Calu3 (cell line): ENCODE results near the gene SULT1A2. TPM values are rescaled to one million over a fixed set of nuclear protein-coding genes. Genes with fewer than 3 reads are reported as not detected.

ENCODE experiments used
- BruUV-seq: library from RNA; stranded (reverse); fragments of 400-500 nt; replicated peaks from 2 replicates; lab custom pipeline; 2021; lab: Mats Ljungman, UMichigan
- CTCF ChIA-PET: fragments of 300-600 bp; sonication (Branson Sonifier 250); formaldehyde crosslinking; loops from one replicate; lab custom pipeline; 2022; ENCODE audit warnings: antibody characterized with exemption; lab: Charles Lee
- DNase-seq: peaks from one replicate; pipeline ENCODE4 v3.0.0; 2022
- H3K27ac Mint-ChIP-seq: one replicate; pipeline ENCODE4 v1.8.0; 2022; ENCODE audit warnings: mixed read lengths; ENCODE audit not compliant: unreplicated experiment
- H3K27me3 Mint-ChIP-seq: one replicate; pipeline ENCODE4 v1.8.0; 2022; ENCODE audit warnings: mixed read lengths; ENCODE audit not compliant: unreplicated experiment
- H3K36me3 Mint-ChIP-seq: one replicate; pipeline ENCODE4 v1.8.0; 2022; ENCODE audit warnings: mild to moderate bottlenecking, moderate library complexity, mixed read lengths; ENCODE audit not compliant: insufficient read depth, unreplicated experiment
- H3K4me1 Mint-ChIP-seq: one replicate; pipeline ENCODE4 v1.8.0; 2022; ENCODE audit warnings: mild to moderate bottlenecking, low read depth, mixed read lengths; ENCODE audit not compliant: unreplicated experiment
- H3K4me3 Mint-ChIP-seq: one replicate; pipeline ENCODE4 v1.8.0; 2022; ENCODE audit warnings: mild to moderate bottlenecking, low read depth, moderate library complexity, mixed read lengths; ENCODE audit not compliant: unreplicated experiment
- H3K9me3 Mint-ChIP-seq: one replicate; pipeline ENCODE4 v1.8.0; 2022; ENCODE audit warnings: low read depth, mixed read lengths; ENCODE audit not compliant: unreplicated experiment
- CTCF ChIP-seq: fragments of 200-600 bp; IDR thresholded peaks from one replicate; pipeline ENCODE4 v1.8.0; 2022; ENCODE audit warnings: antibody characterized with exemption; ENCODE audit not compliant: unreplicated experiment
- intact Hi-C: fragments of 100-400 bp; cut with micrococcal nuclease; formaldehyde crosslinking; loops from one replicate; pipeline ENCODE4 v1.10.0; 2022; ENCODE audit not compliant: unreplicated experiment
- total RNA-seq: library from RNA; stranded (reverse); gene quantifications from 2 replicates; pipeline ENCODE4 v1.2.3, GENCODE V29; 2022

SULT1A2 gene
- total RNA-seq, 1 experiment from 2014 or later: 1.9 TPM

GRCh38 chr16:28561557-28562187 lies 35.2 kb downstream of the SULT1A2 start:
- Mint-ChIP-seq H3K4me1 (no peaks in the 10 kb centered on the region), H3K27me3 (no peaks in the 10 kb centered on the region), H3K36me3 (peaks cover 17% of the 10 kb centered on the region), H3K4me3 (no peak overlapping the region), H3K9me3 (peaks cover 3% of the 10 kb centered on the region), H3K27ac (no peak overlapping the region)
- CTCF ChIA-PET: no interaction called here
- no TSS peak for BruUV-seq
- no peak for DNase-seq
- no peak for TF ChIP-seq CTCF
- intact Hi-C loops: no loop called here

- Mint-ChIP-seq H3K4me3 (no peak overlapping the region), H3K4me1 (peaks cover 11% of the 10 kb centered on the region), H3K36me3 (peaks cover 39% of the 10 kb centered on the region), H3K27me3 (no peaks in the 10 kb centered on the region), H3K27ac (no peak overlapping the region), H3K9me3 (no peaks in the 10 kb centered on the region)
- no peak for DNase-seq
- BruUV-seq: no TSS peak
- no peak for TF ChIP-seq CTCF
- CTCF ChIA-PET: interaction anchor here (0.7 kb wide), 1 partner anchor 57 kb away, joined by 4 read pairs; no protein-coding TSS in a partner anchor
- intact Hi-C loops: no loop called here
Measured at GRCh38 chr16:28558456-28558855, 38.4 kb downstream of the SULT1A2 start.

GRCh38 chr16:28556914-28557320 lies 39.9 kb downstream of the SULT1A2 start:
- Mint-ChIP-seq H3K36me3 (peaks cover 41% of the 10 kb centered on the region), H3K4me1 (peaks cover 11% of the 10 kb centered on the region), H3K27ac (no peak overlapping the region), H3K4me3 (no peak overlapping the region), H3K9me3 (no peaks in the 10 kb centered on the region), H3K27me3 (no peaks in the 10 kb centered on the region)
- intact Hi-C loops: no loop called here
- CTCF ChIA-PET: interaction anchor here (0.6 kb wide), 1 partner anchor 11 kb away, joined by 3 read pairs; no protein-coding TSS in a partner anchor
- TF ChIP-seq CTCF: no peak
- BruUV-seq: no TSS peak
- no peak for DNase-seq

- no peaks in the 10 kb centered on the region for H3K9me3 Mint-ChIP-seq
- no peak for DNase-seq
- no peak overlapping the region for H3K4me3 Mint-ChIP-seq
- no peaks in the 10 kb centered on the region for H3K27me3 Mint-ChIP-seq
- H3K36me3 Mint-ChIP-seq: peaks cover 41% of the 10 kb centered on the region
- no peak for TF ChIP-seq CTCF
- peaks cover 11% of the 10 kb centered on the region for H3K4me1 Mint-ChIP-seq
- intact Hi-C loops: no loop called here
- CTCF ChIA-PET: interaction anchor here (0.6 kb wide), 1 partner anchor 41 kb away, joined by 4 read pairs; the partner anchor contains the start of gene SULT1A2
- BruUV-seq: no TSS peak
- H3K27ac Mint-ChIP-seq: no peak overlapping the region
Measured at GRCh38 chr16:28555561-28555960, 41.3 kb downstream of the SULT1A2 start.
